Fibroblast of skin of scalp (primary cell): Measurements from ENCODE around the gene RPGR.
A peak's percentile ranks its signal among the peaks of the same experiment; 100 is the strongest.

Experiments used
- DNase-seq: peaks from one replicate; pipeline ENCODE4 v3.0.0-alpha.2; 2013

RPGR gene

DNA sequence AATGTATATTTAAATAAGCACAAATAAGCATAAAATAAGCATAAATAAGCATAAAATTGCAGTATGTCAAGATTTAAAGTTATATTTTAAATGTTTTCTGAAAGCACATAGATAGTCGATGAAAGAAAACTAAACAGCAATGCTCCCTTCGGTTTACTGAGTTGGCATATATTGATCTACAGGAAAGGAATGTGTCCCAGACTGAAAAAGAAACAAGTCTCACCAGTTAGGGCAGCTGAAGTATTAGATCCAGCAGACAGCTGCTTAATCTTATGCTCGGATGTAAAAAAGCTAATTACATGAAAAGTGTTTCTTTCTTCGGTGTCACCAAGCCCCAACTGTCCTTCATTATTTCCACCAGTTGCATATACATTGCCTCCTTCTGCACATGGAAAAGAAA lies 8.7 kb downstream of the RPGR start:
- no peak for DNase-seq

DNA sequence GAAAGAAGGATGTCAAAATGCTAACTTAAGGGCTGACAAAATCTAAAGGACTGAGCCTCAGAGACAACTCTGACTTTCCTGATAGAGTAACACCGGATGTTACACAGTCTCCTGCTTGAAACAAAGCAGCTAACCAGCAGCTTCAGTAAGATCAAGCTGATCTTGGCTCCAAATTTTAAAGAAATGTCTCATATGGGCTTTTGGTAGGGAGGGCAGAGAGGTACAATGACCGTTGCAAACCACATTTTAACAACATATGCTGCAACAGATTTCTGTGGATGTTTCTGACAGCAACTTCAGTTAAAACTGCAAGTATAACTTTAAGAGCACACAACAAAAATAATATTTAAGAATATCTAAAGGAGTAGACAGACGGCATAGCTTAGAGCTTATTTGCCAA lies 9.1 kb downstream of the RPGR start:
- DNase-seq = no peak

DNA sequence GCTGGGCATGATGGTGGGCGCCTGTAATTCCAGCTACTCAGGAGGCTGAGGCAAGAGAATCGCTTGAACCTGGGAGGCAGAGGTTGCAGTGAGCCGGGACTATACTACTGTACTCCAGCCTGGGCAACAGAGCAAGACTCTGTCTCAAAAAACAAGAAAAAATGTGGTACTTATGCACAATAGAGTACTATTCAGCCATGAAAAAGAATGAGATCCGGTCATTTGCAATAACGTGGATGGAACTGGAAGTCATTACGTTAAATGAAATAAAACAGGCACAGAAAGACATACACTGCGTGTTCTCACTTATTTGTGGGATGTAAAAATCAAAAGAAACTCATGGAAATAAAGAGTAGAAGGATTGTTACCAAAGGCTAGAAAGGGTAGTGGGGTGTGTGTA lies 12.1 kb downstream of the RPGR start:
- DNase-seq = no peak

DNA sequence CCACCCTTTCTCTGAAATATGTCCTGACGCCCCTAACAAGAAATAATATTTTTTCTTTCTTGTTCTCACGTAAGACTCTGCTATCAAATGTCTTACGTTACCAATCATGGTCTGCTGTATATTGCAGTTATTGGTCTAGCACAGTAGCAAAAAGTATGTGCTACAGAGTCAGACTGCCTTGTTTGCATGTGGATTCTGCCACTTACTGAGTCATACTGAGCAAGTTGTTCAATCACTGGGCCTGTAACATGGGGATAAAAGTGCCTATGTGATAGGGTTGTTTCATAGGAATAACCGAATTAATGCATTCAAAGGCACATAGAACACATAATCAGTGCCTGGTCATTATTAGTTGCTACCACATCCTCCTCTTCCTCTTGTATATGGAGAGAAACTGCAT lies 14.1 kb downstream of the RPGR start:
- DNase-seq = peak; percentile 17

- peak; percentile 90 for DNase-seq
Observed at GRCh38 chrX:38312436-38312835, 14.9 kb downstream of the RPGR start.

GRCh38 chrX:38311743-38312142 lies 15.6 kb downstream of the RPGR start:
- no peak for DNase-seq

- no peak for DNase-seq
Observed at GRCh38 chrX:38305971-38306370, 21.3 kb downstream of the RPGR start.

GRCh38 chrX:38304010-38304409 lies 23.3 kb downstream of the RPGR start:
- DNase-seq = no peak

DNA sequence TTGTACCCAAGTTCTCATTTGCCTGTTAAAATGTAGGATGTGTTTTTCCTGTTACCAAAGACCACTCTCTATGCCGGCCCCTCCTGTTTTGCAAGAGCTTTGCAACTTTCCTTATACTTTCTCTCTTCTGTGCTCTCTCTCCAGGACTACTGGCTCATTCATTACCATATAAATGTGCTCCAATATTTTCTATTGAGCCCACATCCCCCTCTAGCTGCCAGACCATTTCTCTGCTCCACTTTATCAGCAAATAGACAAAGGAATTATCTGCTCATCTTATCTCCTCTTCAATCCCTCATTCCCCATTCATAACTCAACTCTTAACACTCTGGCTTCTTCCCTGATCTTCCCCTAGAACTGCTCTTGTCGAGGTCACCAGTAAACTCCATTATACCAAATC lies 33.6 kb downstream of the RPGR start:
- peak; percentile 11 for DNase-seq

DNA sequence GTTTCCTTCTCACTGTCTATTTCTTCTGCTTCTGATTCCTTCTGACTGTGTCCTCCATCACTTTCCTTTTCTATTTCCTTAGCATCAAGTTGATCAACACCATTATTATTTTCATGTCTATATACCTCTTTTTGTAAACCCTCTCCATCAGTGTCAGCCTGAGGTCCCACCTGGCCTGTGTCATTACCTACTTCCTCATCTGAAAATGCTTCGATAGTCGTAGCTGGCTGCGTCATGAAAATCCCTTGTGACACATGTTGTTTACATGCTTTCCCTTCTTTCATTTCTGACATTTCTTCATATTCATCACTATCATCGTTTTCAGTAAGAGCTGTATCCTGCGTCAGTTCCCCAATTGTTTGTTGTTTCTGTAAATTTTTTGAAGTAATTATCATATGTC lies 39.6 kb downstream of the RPGR start:
- no peak for DNase-seq

- no peak for DNase-seq
Observed at GRCh38 chrX:38285649-38286048, 41.7 kb downstream of the RPGR start.

GRCh38 chrX:38282049-38282448 lies 45.3 kb downstream of the RPGR start:
- DNase-seq = peak; percentile 15

DNA sequence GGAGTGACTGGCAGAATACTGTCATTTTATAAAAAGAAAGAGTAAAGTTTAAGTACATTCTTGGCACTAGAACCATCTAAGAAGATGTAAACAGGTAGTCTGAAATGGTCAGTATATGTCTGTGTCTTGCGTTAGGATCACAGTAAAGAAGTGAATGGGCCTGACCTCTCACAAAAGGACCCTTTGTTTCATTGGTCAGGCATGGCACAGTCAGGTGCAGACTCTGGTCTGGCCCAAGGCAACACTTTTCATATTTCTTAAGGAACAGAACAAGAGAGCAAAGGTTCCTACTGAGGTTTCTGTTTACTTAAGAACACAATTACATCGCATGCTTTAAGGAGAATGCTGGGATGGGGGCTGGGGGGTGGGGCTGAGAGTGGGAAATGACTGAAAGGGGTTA lies 48.1 kb downstream of the RPGR start:
- DNase-seq = no peak

- DNase-seq = no peak
Observed at GRCh38 chrX:38278682-38279081, 48.6 kb downstream of the RPGR start.

GRCh38 chrX:38277802-38278201 lies 49.5 kb downstream of the RPGR start:
- no peak for DNase-seq

DNA sequence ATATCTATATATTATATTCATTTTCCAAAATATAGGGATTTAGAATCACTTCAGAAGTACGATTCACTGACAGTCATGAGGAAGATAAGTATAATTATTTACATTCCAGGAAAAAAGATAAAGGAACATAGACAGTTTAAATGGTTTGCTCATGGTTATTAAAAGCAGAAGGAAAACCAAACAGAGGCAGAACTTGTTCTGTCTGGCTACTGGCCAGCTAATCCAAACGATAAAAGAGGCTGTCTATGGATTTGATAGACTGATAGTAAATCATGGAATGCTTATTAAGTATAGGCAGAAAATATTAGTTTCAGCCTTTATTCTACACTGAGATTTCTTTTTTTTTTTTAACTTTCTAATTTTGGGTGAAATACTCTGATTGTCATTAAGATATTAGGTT lies 50.2 kb downstream of the RPGR start:
- DNase-seq = no peak

DNA sequence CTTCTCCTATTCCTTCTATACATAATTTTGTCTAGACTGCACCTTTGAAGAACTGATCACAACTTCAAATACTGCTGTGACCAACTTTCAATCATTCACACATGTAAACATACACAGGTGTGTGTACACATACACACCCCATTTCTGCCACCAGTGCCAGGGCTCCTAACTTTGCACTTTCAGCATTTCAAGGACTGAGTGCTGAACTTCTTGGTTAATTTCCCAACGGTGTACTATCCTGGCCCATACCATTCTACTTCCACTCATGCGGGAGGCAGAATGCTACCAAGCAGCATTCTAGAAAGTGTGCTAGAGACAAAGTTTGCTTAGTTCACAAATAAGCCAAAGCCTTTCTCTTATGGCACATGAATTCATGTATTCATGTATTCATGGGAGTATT lies 51.2 kb downstream of the RPGR start:
- no peak for DNase-seq

- DNase-seq = peak; percentile 91
Observed at GRCh38 chrX:38275615-38276014, 51.7 kb downstream of the RPGR start.

DNA sequence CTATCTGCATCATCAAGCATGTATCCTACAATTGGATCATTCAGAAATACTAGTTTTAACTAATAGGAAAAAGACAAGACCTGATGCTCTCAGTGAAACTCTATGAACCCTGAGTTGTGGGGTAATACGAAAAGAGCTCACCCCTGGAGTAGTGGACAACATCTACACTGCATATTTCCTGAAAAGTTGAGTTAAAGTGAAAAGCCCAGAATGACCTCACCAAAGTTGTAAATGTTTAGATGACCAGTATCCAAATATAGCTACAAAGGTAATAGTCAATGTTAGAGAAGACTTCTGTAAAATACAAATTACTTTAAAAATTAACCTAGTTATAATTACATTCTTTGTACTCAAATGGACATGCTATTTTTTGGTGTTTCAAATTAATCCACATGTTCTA lies 53.9 kb downstream of the RPGR start:
- no peak for DNase-seq

DNA sequence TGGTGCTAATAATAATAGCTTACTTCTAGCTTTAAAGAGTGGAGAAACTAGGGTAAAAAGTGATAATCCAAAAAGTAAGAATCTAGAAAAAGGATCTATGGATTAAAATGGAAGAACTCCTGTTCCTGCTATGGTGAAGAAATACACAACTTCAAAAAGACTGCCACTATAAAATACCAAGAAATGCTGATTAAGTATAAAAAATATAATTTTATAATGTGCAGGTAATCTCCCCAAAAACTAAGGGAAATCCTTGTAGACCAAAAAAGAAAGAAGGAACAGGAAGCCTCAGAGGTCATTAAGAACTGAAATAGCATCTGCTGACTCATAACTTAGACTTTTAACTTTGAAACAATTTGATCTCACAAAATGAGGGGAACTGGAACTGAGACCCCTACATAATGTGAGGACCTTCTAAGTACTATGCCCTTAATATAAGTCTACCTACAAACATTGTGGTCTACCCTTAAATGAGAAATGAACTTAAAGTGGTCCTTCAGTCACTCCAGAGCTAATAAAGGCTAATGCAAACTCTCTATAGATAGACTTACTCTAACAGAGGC lies 56.1 kb downstream of the RPGR start:
- DNase-seq = no peak

DNA sequence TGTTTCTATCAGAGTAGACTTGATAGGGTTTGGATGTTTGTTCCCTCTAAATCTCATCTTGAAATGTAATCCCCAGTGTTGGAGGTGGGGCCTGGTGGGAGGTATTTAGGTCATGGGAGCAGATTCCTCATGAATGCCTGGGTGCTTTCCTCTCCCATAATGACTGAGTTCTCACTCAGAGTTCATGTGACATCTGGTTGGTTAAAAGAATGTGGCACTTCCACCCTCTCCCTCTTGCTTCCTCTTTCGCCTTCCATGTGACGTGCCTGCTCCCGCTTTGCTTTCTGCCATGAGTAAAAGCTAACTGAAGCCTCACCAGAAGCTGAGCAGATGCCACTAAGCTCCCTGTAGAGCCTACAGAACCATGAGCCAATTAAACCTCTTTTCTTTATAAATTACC lies 59.3 kb downstream of the RPGR start:
- no peak for DNase-seq

DNA sequence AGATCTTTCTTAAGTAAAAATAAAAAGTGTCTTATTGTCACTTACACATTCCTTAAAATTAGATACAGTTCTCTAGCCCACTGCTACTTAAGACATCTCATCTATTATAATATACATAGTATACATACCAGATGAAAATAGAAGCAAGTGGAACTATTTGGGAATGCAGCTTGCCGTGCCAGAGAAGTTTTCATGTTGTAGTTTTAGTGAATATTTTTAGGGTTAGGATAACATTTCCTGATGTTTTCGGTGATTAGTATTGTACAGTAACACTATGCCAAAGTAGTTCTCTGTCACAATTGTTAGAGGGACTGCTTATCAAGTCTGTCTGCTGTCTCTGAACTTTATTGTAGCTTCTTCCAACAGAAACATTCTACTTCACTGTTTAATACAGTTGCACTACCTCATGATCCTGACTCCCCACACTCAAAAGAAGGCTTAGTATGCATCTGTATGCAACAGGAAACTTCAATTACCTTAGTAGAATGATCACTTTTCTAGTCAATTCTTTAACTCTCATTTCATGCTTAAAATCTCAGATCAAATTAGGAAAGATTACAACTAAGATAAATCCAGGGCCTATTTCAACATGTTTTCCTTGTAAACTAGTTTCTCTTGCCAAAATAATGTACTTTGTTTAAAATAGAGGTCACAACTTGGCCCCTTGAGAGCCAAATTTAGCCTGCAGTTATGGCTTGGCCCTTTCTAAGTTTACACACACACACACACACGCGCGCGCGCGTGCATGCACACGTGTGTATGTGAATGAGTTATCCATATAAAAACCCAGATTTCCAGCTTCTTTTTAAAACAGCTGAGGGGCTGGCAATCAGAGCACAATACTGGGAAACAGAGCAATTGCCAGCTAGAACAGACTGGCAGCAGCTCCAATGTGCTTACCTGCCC lies 64.3 kb downstream of the RPGR start:
- peak; percentile 78 for DNase-seq

DNA sequence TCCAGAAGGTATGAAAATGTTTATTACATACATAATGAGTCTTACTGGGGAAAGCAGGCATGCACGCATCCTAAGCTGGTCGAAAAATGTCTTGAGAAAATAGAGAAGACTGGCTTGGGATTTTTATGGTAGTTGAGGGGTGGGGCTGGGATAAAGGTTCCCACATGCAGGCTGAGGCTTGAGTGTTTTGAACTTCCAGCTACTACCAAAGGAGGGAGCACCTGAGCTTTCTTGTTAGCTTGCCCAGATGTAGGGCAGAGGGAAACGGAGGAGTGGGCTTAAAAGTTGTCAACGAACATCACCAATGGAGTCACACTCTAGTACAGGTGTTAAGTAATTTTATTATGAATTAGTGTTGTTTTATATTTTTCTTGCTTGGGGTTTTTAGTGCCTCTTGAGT lies 67.1 kb downstream of the RPGR start:
- no peak for DNase-seq

DNA sequence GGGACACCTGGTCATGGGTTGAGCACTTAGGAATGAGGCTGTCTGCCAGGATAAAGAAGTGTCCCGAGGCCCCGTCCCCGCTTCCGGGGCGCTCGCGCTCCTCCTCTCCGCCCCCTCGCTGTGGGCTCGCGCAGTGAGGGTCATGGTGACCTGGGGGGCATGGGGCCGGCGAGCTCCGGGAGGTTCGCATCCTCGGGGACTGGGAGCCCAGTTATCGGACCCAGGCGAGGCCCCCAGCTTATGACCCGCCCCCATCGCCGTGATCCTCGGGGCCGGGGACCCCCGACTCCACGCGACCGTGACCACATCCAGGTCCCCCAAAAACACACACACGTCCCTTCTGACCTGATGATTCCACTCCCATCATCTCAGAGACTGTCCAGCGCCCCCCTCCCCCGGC lies 71.3 kb downstream of the RPGR start:
- DNase-seq = no peak

DNA sequence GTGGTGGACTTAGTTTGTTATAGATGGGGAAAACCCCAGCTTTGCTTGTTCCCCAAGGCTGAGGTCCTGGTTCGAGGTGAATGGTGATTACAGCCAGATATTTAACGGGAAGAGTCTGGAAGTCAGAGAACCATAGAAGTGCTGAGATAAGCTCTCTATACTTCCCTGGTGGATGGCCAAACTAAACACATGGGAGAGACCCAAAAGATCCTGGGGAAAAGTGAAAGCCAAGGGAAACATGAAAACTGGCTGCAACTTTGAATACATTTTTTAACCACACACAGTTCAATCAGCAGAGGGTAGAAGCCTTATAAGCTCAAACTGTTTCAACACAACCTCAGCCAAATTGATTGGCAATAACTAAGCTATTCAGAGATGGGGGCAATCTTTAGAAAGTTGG lies 77.3 kb downstream of the RPGR start:
- peak; percentile 49 for DNase-seq
